DOHH2 (cell line): ENCODE results near the gene KLHL7.

Experiments
- H3F3A ChIP-seq: fragments of 200-600 bp; sonication (generic), shearing (Covaris generic); 2 replicates; pipeline ENCODE4 v1.6.0; 2016; ENCODE audit warnings: antibody characterized with exemption, mild to moderate bottlenecking; ENCODE audit not compliant: control insufficient read depth, insufficient read depth
- H3K27ac ChIP-seq: fragments of 200-600 bp; sonication (generic); 2 replicates; pipeline ENCODE4 v1.5.1; 2014; ENCODE audit warnings: low read depth, mild to moderate bottlenecking, low read length, moderate library complexity
- H3K27me3 ChIP-seq: fragments of 200-600 bp; sonication (generic); 2 replicates; pipeline ENCODE4 v1.6.1; 2014; ENCODE audit warnings: mild to moderate bottlenecking, low read length, mixed read lengths; ENCODE audit not compliant: control insufficient read depth
- H3K36me3 ChIP-seq: fragments of 200-600 bp; sonication (generic); 2 replicates; pipeline ENCODE4 v1.6.1; 2014; ENCODE audit warnings: mild to moderate bottlenecking, low read length, moderate library complexity, mixed read lengths; ENCODE audit not compliant: control insufficient read depth
- H3K4me1 ChIP-seq: fragments of 200-600 bp; sonication (generic); 2 replicates; pipeline ENCODE4 v1.6.1; 2014; ENCODE audit warnings: mild to moderate bottlenecking, low read length, mixed read lengths; ENCODE audit not compliant: control insufficient read depth
- H3K4me2 ChIP-seq: fragments of 200-600 bp; sonication (generic); 2 replicates; pipeline ENCODE4 v1.6.0; 2014; ENCODE audit warnings: mild to moderate bottlenecking, low read length, moderate library complexity
- H3K4me3 ChIP-seq: fragments of 200-600 bp; sonication (generic); 2 replicates; pipeline ENCODE4 v1.5.1; 2014; ENCODE audit warnings: mild to moderate bottlenecking, low read length, mixed read lengths
- H3K79me2 ChIP-seq: fragments of 200-600 bp; sonication (generic); 2 replicates; pipeline ENCODE4 v1.6.1; 2014; ENCODE audit warnings: mild to moderate bottlenecking, low read length, mixed read lengths; ENCODE audit not compliant: control insufficient read depth
- H3K9me2 ChIP-seq: fragments of 200-600 bp; sonication (generic); replicated peaks from 2 replicates; pipeline ENCODE4 v1.6.1; 2014; ENCODE audit warnings: mild to moderate bottlenecking, low read length, mixed read lengths; ENCODE audit not compliant: control insufficient read depth
- H3K9me3 ChIP-seq: fragments of 200-600 bp; sonication (generic); 2 replicates; pipeline ENCODE4 v1.6.1; 2014; ENCODE audit warnings: antibody characterized with exemption, low read length, mixed read lengths; ENCODE audit not compliant: control insufficient read depth, insufficient read depth
- H4K20me1 ChIP-seq: fragments of 200-600 bp; sonication (generic); 2 replicates; pipeline ENCODE4 v1.6.0; 2014; ENCODE audit warnings: low read depth, mild to moderate bottlenecking, antibody characterized with exemption, low read length, moderate library complexity; ENCODE audit not compliant: control insufficient read depth, insufficient read depth
- EZH2phosphoT487 ChIP-seq: fragments of 200-600 bp; sonication (generic); IDR thresholded peaks from 2 replicates; pipeline ENCODE4 v1.6.1; 2017; ENCODE audit warnings: borderline replicate concordance, mild to moderate bottlenecking, antibody characterized with exemption, low read length, moderate library complexity, mixed read lengths
- TF ChIP-seq, protein P1 (sequence below): fragments of 200-600 bp; sonication (generic); IDR thresholded peaks from one replicate; pipeline ENCODE4 v1.5.1; 2014; ENCODE audit warnings: antibody characterized with exemption, mild to moderate bottlenecking, low read depth, low read length; ENCODE audit not compliant: poor library complexity, severe bottlenecking

Gene KLHL7

DNA sequence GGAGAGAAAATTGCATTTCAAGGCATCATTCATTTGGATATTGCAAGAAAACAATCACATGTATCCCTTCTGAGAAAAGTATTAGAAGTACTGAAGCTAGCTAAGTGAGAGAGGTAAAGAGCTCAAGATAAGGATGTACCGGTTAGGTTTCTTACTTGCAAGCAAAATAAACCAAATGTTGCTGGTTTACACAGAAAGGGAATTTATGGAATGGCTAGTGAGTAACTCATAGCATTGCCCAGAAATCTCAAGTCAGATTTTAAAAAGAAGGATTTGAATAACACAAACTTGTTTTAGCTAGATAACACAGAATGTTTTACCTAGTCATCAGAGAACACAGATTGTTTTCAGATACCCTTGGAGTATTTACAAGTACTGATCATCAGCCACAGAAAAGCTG is 30.6 kb downstream of the KLHL7 start:
- Histone ChIP-seq H3K9me2 (no peaks in the 10 kb centered on the region), H3K27me3 (no peaks in the 10 kb centered on the region), H3F3A (peaks cover 2% of the 10 kb centered on the region; the same call in 1 of the 2 replicates), H3K4me3 (no peak overlapping the region), H3K36me3 (no peaks in the 10 kb centered on the region), H3K4me1 (no peaks in the 10 kb centered on the region), H3K27ac (no peak overlapping the region), H4K20me1 (no peaks in the 10 kb centered on the region), H3K4me2 (no peak overlapping the region), H3K9me3 (no peaks in the 10 kb centered on the region), H3K79me2 (no peaks in the 10 kb centered on the region)
- no peak for TF ChIP-seq EZH2phosphoT487
- TF ChIP-seq, protein P1, sequence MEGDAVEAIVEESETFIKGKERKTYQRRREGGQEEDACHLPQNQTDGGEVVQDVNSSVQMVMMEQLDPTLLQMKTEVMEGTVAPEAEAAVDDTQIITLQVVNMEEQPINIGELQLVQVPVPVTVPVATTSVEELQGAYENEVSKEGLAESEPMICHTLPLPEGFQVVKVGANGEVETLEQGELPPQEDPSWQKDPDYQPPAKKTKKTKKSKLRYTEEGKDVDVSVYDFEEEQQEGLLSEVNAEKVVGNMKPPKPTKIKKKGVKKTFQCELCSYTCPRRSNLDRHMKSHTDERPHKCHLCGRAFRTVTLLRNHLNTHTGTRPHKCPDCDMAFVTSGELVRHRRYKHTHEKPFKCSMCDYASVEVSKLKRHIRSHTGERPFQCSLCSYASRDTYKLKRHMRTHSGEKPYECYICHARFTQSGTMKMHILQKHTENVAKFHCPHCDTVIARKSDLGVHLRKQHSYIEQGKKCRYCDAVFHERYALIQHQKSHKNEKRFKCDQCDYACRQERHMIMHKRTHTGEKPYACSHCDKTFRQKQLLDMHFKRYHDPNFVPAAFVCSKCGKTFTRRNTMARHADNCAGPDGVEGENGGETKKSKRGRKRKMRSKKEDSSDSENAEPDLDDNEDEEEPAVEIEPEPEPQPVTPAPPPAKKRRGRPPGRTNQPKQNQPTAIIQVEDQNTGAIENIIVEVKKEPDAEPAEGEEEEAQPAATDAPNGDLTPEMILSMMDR, result no peak

DNA sequence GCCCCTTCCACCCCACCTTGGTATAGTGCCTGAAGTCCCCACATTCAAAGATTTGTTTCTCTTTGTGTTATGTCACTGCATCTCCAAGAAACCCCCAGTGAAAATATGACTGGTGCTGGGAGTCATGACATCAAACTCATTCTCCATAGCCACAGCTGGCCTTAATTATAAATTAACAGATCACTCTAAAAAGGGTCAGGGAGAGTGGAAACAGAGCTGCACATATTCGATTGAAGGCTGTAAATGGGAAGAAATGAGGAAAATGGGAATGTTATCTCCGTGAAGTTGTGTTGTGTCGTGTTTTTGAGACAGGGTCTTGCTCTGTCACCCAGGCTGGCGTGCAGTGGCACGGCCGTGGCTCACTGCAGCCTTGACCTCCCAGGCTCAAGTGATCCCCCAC is 52.1 kb downstream of the KLHL7 start:
- TF ChIP-seq EZH2phosphoT487, result no peak
- TF ChIP-seq, protein P1, result no peak

DNA sequence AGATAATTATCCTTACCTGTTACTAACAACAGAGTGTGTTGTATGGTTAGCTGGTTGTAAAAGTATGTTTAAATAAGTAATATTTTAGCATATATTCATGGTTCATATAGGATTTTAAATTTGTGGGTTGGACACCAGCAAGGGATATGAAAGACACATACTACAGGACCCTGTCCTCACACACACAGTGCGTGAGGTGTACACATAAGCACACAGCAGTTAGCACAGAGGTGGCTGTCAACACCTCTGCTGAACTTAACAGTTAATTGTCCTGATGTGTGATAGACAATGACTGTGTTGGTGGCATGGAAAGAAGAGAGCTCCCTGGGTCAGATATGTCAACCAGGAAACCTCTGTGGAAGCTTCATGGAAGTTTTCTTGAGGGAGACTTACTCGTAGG is 53.0 kb downstream of the KLHL7 start:
- Histone ChIP-seq H3K36me3 (no peaks in the 10 kb centered on the region), H3K4me1 (no peaks in the 10 kb centered on the region), H3K79me2 (no peaks in the 10 kb centered on the region), H3K4me2 (no peak overlapping the region), H3K9me3 (no peaks in the 10 kb centered on the region), H4K20me1 (no peaks in the 10 kb centered on the region), H3K27ac (no peak overlapping the region), H3K9me2 (no peaks in the 10 kb centered on the region), H3F3A (no peaks in the 10 kb centered on the region), H3K4me3 (no peak overlapping the region), H3K27me3 (no peaks in the 10 kb centered on the region)
- no peak for TF ChIP-seq EZH2phosphoT487
- TF ChIP-seq, protein P1, result no peak

More for the DNA sequence above, 52.1 kb downstream of the KLHL7 start:
- Histone ChIP-seq H3K27me3 (no peaks in the 10 kb centered on the region), H3K27ac (no peak overlapping the region), H3K9me3 (no peaks in the 10 kb centered on the region), H3K4me3 (no peak overlapping the region), H3K4me2 (no peak overlapping the region), H3K4me1 (no peaks in the 10 kb centered on the region), H3F3A (no peaks in the 10 kb centered on the region), H4K20me1 (no peaks in the 10 kb centered on the region), H3K36me3 (no peaks in the 10 kb centered on the region), H3K79me2 (no peaks in the 10 kb centered on the region), H3K9me2 (no peaks in the 10 kb centered on the region)

DNA sequence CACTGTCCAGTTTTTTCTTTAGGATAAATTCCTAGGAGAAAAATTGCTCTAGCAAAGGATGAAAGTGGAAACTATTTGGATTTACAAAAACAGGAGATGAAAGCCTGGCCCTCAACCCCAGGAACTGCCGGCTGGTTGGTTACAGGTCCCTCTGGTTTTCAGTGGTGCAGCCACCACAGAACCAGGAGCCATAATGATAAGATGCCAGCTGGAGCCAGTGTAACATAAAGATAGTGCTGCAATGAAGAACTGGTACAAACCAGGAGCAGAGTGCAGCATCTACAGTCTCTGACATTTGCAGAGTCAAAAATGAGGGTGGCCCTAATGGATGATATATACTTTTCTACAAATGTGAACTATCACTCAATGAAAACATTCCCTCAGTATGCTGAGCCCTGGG is 55.9 kb downstream of the KLHL7 start:
- no peaks in the 10 kb centered on the region for H3F3A ChIP-seq

More for the DNA sequence above, 55.9 kb downstream of the KLHL7 start:
- Histone ChIP-seq H4K20me1 (no peaks in the 10 kb centered on the region), H3K4me3 (no peak overlapping the region), H3K79me2 (no peaks in the 10 kb centered on the region), H3K27me3 (no peaks in the 10 kb centered on the region), H3K27ac (no peak overlapping the region), H3K36me3 (no peaks in the 10 kb centered on the region), H3K9me2 (no peaks in the 10 kb centered on the region), H3K4me2 (no peak overlapping the region), H3K9me3 (no peaks in the 10 kb centered on the region), H3K4me1 (no peaks in the 10 kb centered on the region)
- no peak for TF ChIP-seq EZH2phosphoT487
- TF ChIP-seq, protein P1, result no peak
